NCI-H1417 treated with DMSO at 0.1 percent for 48 hours (cell line): ENCODE results near the gene SPTAN1.
"Not testable (repeated sequence)": the region's sequence is repeated elsewhere in the genome, so short reads cannot be mapped to it uniquely, and the experiment has no call there.

Experiments used
- DNase-seq: peaks from one replicate; lab custom pipeline; 2025; lab: John Stamatoyannopoulos, UW

Gene SPTAN1

DNA sequence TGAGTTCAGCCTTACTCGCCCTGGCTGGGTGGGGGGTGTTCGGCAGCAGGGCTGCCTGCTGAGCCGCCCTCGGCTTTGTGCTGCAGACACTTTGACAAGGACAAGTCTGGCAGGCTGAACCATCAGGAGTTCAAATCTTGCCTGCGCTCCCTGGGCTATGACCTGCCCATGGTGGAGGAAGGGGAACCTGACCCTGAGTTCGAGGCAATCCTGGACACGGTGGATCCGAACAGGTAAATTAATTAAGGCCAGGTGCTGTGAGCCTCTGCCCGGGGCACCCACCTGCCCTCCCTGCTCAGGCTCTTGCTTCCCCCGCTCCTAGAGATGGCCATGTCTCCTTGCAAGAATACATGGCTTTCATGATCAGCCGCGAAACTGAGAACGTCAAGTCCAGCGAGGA is 80.1 kb downstream of the SPTAN1 start:
- no peak for DNase-seq

DNA sequence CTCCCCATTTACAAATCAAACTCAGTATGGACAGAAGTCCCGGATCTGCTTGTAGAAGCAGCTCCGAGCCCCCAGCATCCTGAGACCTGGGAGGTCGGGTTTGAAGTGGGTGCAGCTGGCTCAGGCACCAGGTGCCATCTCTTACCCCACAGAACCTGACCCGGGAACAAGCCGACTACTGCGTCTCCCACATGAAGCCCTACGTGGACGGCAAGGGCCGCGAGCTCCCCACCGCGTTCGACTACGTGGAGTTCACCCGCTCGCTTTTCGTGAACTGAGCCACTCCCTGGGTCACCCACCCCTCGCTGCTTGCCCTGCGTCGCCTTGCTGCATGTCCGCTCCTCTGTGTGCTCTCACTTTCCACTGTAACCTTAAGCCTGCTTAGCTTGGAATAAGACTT is 80.7 kb downstream of the SPTAN1 start:
- no peak for DNase-seq

DNA sequence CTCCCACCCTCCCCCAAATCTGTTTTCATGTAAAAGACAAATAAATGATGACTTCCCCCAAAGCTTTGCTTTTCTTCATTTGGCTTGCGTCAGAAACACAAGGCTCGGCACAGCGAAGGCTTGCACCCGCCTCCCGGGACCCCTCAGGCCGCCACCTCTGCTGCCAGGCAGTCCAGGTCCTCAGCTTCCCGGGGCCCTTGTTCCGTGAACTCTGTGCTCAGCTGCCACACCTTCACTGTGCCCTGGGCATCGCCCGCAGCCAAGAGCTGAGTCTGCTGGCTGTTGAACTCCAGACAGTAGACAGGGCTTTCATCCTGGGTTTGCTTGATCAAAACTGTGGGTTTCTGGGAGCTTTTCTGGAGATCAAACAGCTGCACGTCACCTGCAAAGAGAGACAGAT is 81.2 kb downstream of the SPTAN1 start:
- DNase-seq: no peak

DNA sequence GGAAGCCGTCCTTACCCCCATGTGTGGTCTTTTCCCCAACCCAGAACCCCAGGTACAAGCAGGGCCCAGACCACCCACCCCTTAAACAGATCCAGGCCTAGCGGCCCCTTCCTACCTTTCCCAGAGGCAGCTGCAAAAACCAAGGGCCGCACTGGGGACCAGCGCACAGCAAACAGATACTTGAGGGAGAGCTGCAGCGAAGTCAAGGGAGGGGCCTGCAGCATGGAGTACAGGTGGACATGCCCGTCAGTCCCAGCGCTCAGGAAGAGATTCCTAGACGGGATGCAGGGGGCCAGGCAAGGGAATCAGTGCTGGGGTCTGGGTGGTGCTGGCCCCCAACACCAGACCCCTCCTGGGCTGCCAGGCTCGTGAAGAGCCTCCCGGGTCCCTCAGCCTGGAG is 81.7 kb downstream of the SPTAN1 start:
- DNase-seq: no peak

DNA sequence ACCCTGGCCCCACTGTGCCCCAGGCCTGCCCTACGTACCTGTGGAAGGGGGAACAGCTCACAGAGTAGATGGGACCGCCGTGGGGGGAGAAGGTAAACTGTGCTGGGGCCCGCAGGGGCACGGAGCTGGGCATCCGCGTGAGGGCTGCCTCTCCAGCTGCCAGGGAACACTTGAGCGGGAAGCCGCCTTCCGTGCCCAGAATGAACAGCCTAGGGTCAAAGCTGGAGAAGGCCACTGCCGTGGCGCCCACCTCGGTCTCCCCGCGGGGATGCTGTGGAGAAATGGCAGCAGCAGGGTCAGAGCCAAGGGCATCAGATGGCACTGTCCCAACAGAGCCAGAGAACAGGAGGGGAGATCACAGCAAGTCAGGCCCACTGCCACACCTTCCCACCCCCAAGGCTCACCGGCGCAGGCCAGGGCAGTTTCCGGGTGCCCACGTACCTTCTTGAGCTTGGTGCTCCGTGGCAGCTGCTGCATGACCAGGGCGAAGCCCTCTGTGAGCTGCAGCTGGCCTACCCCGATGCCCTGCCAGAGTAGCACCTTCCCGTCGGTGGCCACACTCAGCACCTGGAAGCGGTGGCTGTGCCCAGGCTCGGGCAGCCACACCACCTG is 82.4 kb downstream of the SPTAN1 start:
- DNase-seq: no peak

DNA sequence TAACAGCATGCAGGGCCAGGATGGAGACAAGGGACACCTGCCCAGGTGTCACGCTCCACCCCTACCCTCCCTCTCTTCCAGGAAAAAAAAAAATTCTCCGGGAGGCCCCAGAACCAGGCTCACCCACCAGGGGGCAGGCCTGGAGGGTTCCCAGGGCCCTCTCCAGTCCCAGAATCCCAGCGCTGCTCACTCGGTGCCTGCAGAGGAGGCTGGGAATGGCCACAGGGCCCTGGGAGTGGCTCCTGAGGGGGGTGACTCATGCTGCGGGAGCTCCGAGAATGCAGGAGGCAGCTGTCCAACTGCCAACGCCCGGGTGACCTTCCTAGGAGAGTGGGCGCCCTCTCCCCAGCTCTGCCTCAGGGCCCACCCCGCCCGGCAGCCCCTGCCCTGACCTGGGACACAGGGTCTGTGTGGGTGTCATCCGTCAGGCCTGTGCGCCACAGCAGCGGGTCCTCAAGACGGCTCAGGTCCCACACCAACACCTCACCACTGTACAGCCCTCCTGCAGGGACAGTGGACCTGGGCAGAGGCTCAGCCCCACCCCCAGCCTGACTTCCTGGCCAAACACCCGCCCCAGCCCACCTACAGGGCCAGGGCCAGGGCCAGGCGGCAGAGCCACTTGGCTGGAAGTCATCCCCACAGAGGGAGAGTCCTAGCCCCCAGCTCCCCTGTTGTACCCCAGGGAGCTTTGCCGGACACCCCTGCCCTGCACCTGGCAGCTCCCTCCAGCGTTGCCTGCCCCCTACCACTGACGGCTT is 83.1 kb downstream of the SPTAN1 start:
- peak; percentile 17 for DNase-seq

DNA sequence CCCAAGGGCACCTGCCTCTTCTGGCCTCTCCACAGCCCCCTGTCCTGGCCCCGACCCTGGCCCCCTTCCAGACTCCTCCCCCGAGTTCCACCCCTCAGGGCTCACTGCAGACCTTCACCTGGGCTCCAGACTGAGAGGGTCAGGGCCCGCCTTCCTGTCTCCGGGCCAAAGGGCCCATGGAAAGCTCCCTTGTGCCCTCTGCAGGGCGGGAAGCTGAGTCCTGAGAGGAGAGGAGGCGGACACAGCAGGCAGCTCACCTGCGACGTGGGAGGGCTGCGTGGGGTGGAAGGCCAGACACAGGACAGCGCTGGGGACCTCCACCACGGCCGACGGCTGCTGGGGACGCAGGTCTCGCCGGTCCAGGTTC is 83.6 kb downstream of the SPTAN1 start:
- DNase-seq: no peak

DNA sequence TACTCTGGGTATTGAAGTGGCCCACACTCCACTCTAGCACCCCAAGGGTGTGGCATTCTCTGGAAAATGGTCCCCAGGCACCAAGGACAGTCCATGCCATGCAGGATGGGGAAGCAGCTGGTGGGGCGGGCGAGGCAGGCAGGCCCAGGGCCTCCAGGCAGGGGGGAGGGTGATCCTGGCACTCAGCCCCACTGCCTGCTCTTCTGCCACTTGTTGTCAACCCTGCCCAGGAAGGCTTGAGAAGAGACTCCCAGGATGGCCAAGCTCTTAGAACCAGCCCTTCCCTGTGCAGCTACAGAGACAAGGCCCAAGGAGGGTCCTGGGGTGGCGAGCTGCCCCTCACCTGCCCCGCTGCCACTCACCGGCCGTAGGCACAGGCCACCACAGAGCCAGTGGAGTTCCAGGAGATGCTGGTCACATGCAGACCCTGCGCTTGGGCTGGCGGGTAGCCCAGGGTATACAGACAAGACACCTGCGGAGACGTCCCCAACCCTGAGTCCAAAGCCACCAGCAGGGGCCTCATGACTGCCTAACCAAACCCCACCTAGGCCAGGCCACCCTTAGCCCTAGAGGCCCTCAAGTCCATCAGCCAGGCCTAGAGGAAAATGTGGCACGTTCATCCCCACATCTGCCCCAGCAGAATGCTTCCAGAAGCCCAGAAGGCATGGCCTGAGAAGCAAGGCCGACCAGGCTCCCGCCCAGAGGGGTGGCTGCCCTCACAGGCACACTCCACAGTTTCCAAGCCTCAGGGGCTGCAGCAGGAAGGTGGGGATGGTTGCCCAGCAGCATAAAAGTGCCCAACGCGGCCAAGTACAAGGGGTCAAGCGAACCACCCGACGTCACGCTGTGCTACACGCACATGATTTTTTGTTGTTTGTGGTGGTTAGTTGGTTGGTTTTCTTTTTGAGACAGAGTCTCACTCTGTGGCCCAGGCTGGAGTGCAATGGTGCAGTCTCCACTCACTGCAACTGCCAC is 84.5 kb downstream of the SPTAN1 start:
- no peak for DNase-seq

DNA sequence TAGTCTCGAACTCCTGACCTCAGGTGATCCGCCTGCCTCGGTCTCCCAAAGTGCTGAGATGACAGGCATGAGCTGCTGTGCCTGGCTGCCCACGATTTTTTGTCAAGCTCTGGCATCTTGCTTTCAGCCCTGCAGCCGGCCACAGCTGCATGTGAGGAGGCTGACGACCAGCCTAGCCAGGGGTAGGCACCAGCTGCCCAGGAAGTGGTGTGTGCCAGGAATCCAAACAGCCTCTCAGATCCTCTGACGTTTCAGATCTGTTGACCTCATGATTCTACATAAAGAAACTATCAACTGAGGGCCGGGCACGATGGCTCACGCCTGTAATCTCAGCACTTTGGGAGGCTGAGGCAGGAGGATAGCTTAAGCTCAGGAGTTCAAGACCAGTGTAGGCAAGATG is 85.3 kb downstream of the SPTAN1 start:
- DNase-seq: no peak

DNA sequence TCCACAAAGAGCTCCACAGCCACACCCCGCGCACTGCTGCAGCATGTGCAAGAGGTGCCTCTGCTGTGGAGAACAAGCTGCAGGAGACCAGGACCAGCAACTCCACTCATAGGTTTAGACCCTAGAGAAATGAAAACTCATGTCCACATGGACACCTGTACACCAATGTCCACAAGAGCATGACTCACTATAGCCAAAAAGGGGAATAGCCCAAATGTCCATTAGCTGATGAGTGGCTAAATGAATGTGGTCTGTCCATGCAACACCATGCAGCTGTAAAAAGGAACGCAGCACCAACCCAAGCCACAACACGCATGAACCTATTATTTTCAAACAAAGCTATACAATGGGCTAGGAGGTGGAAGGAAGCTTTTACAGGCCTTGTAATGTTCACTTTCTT is 86.2 kb downstream of the SPTAN1 start:
- no peak for DNase-seq

DNA sequence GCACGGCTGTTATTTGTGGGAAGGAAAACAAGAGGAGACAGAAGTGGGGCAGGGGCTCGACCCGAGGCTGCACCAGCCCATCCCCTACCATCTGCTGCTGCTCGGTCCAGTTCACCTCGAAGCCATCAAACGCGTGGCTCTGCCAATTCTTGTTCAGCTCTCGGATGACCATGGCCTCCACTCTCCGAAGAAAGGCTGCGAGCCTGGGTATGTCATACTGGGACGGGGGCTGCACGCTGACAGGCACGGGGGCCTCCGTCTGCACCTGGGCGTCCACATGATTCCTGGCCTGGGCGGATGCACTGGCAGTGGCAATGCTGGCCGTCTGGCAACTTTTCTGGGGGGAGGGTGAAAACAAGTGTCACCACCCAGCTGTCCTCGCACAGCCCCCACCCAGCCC is 88.2 kb downstream of the SPTAN1 start:
- DNase-seq: no peak

DNA sequence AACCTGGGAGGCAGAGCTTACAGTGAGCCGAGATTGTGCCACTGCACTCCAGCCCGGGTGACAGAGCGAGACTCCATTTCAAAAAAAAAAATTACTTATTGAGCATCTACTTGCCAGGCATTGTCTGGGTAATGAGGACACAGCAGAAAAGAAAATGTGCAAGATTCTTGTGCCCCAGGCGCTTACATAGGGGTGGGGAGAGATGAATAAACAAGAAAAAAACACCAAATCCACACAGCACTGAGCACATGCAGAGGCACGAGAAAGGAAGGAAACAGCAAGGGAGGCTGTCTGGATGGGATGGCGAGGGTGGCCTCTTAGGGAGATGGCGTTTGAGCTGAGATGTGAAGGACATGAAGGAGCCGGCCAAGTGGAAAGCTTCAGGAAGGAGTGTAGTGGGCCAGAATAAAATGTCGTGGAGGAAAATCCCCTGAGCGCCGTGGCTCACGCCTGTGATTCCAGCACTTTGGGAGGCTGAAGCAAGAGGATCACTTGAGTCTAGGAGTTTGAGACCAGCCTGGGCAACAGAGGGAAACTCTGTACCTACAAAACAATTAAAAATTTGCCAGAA is 90.4 kb downstream of the SPTAN1 start:
- DNase-seq: no peak

DNA sequence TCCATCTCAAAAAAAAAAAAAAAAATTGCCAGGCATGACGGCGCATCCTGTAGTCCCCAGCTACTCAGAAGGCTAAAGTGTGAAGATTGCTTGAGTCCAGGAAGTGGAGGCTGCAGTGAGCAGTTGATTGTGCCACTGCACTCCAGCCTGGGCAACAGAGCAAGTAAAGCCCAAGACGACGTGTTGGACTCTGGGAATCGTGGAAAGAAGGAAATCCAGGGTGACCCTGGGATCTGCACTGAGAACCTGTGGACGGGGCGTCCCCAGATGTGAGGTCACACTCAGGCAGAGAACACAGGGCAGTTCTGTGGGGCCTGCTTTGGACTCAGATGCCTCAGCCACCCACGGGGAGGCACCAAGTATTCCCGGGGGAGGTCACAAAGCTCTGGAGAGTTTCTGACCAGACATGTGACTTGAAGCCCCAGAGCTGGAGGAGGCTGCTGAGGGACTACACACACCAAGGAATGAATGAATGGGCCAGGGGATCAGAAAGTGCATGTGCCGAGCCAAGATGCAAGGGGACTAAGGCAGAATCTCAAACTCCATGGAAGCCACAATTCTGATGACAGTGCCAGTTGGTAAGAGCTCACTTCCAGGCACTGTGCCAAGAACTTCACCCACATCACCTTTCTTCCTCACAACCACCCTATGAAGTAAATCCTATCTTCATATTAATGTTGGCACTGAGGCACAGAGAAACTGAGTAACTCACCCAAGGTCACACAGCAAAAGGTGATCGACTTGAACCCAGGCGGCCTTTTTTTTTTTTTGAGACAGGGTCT is 91.3 kb downstream of the SPTAN1 start:
- no peak for DNase-seq

DNA sequence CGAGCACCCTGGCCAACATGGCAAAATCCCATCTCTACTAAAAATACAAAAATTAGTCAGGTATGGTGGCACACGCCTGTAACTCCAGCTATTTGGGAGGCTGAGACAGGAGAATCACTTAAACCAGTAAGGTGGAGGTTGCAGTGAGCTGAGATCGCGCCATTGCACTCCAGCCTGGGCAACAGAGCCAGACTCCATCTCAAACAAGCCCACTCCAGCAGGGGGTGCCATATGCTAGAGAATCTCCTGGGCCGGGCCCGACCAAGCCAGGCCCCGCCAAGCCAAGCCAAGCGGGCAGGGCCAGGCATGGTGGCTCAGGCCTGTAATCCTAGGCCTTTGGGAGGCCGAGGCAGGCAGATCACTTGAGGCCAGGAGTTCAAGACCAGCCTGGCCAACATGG is 95.8 kb downstream of the SPTAN1 start:
- DNase-seq: not testable (repeated sequence)

DNA sequence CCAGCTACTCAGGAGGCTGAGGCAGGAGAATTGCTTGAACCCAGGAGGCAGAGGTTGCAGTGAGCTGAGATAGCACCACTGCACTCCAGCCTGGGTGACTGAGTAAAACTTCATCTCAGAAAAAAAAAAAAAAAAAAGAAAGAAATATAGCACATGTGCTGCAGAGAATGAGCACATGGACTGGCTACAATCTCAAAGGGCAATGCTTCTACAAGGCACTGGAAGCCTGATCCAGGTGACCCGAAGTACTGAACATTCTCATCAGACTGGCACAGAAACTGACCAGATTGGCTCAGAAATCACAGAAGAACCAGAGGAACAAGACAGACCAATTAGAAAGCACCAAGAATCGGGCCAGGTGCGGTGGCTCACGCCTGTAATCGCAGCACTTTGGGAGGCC is 99.4 kb downstream of the SPTAN1 start:
- no peak for DNase-seq

DNA sequence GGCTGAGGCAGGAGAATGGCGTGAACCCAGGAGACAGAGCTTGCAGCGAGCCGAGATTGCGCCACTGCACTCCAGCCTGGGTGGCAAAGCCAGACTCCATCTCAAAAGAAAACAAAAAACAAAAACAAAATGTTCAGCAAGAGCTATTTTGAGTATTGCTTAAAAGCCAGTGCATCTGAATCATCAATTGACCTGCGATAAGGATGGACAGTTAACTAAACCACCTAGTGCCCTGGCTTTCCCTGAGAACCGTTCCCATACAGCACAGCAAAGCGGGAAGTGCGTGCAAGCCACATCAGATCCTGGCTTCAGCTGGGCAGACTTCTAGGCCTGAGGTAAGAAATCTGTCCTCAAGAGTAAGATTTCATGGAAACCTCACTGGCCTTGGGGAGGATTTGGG is 101.5 kb downstream of the SPTAN1 start:
- no peak for DNase-seq

DNA sequence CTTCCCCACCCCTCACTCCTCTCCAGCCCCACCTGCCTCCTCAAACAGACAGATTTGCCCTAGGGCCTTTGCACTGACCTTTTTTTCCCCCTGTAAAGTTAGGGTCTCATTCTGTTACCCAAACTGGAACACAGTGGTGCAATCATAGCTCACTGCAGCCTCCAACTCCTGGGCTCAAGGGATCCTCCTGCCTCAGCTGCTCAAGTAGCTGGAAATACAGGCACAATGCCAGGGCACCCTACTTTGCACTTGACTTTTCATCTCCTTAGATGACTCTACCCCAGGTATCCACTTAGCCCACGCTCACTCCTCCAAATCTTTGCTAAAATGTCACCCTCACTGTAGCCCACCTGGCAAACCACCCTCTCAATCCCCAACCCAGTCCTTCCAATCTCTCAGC is 102.1 kb downstream of the SPTAN1 start:
- no peak for DNase-seq

DNA sequence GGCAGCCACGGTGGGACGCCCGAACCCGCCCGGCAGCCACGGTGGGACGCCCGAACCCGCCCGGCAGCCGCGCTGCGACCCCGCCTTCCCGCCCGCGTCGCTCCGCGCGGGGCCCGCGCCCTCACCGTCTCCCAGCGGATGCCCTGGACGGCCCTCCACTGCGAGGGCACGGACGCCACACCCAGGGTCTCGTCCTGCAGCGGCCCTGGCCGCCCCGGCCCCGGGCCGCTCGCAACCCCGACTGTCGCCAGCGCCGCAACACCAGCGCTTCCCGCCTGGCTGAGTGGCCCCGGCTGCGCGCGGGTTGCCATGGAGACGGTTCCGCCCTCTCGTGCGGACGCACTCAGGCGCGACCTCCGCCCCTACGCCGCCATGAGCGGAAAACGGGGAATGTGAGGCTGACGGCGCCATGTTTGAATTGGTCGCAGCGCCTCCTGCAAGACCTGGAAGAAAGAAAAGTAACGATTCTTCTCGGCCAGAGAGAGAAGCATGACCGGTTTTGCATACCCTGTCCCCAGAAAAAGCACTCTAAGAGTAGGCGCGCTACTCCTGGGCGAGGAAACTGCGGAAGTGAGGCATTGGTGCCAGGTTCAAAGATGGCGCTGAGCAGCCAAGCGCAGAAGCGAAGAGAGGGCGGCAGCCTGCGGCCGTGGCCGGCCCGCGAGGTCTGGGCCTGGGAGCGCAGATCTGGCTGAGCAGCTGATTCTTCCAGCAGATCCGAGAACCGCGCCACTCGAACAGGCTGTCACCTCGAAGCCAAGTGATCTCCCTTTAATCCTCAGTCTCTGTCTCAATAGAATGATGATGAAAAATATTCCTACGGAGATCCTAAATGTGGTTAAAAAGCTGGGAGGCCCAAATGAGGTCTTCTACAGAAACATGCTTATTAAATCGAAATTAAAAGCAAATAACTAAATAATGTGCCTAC is 104.3 kb downstream of the SPTAN1 start, which contains the start of gene DYNC2I2:
Gene DYNC2I2, minus strand, starts transcription at position 432 of the 928 bp plus-strand sequence. Its CDS starts 121 bp downstream, at position 311.
- DNase-seq: peak; percentile 90

DNA sequence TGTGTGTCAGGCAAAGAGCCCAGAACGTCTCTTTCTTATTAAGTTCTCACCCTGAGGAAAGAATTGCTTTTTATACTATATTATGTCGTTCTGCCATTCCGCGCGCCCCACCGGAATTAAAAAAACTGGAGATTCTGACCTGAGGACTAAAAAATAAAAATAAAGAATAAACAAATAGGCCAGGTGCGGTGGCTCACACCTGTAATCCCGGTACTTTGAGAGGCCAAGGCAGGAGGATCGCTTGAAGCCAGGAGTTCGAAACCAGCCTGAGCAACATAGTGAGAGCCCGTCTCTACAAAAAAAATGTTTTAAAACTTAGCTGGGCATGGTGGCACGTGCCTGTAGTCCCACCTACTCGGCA is 104.9 kb downstream of the SPTAN1 start:
- DNase-seq: no peak

DNA sequence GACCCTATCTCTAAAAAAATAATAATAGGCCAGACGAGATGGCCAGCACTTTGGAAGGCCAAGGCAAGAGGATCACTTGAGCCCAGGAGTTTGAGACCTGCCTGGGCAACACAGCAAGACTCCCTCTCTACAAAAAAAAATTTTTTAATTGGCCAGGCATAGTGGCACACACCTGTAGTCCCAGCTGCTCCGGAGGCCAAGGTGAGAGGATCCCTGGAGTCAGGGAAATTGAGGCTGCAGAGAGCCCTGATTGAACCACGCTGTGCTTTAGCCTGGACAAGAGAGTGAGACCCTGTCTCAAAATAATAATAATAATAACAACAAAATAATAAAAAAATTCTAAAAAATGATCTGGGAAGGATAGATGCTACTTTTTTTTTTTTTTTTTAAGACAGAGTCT is 105.4 kb downstream of the SPTAN1 start:
- no peak for DNase-seq
